Measurements from ENCODE around the gene ADNP.
"Not testable (repeated sequence)": the region's sequence is repeated elsewhere in the genome, so short reads cannot be mapped to it uniquely, and the experiment has no call there.

ADNP gene

GRCh38 chr20:50900261-50900660, 31.0 kb downstream of the ADNP start:
- no peak for DNase-seq (ENCODE audit: low read depth)

- DNase-seq (ENCODE audit: low read depth) = no peak
Measured at GRCh38 chr20:50898475-50898874, 32.8 kb downstream of the ADNP start.

GRCh38 chr20:50895111-50895830, 36.0 kb downstream of the ADNP start:
- no peak for DNase-seq (ENCODE audit: low read depth)

GRCh38 chr20:50893620-50894019, 37.6 kb downstream of the ADNP start:
- no peak for DNase-seq (ENCODE audit: low read depth)

- DNase-seq (ENCODE audit: low read depth) = no peak
Measured at GRCh38 chr20:50892394-50892793, 38.8 kb downstream of the ADNP start.

- DNase-seq (ENCODE audit: low read depth) = no peak
Measured at GRCh38 chr20:50891138-50891537, 40.1 kb downstream of the ADNP start.

- DNase-seq (ENCODE audit: low read depth) = no peak
Measured at GRCh38 chr20:50887576-50887975, 43.7 kb downstream of the ADNP start.

GRCh38 chr20:50886184-50886790, 45.0 kb downstream of the ADNP start:
- DNase-seq (ENCODE audit: low read depth) = no peak

- no peak for DNase-seq (ENCODE audit: low read depth)
Measured at GRCh38 chr20:50885781-50886180, 45.5 kb downstream of the ADNP start.

GRCh38 chr20:50885068-50885467, 46.2 kb downstream of the ADNP start:
- no peak for DNase-seq (ENCODE audit: low read depth)

- DNase-seq (ENCODE audit: low read depth) = no peak
Measured at GRCh38 chr20:50883856-50884255, 47.4 kb downstream of the ADNP start.

- DNase-seq (ENCODE audit: low read depth) = not testable (repeated sequence)
Measured at GRCh38 chr20:50881759-50882424, 49.3 kb downstream of the ADNP start.

- no peak for DNase-seq (ENCODE audit: low read depth)
Measured at GRCh38 chr20:50879649-50880550, 51.3 kb downstream of the ADNP start.

GRCh38 chr20:50877232-50877743, 53.9 kb downstream of the ADNP start:
- no peak for DNase-seq (ENCODE audit: low read depth)

- no peak for DNase-seq (ENCODE audit: low read depth)
Measured at GRCh38 chr20:50876816-50877215, 54.4 kb downstream of the ADNP start.

GRCh38 chr20:50876063-50876685, 55.1 kb downstream of the ADNP start:
- no peak for DNase-seq (ENCODE audit: low read depth)

GRCh38 chr20:50874758-50875665, 56.2 kb downstream of the ADNP start:
- no peak for DNase-seq (ENCODE audit: low read depth)

- DNase-seq (ENCODE audit: low read depth) = no peak
Measured at GRCh38 chr20:50874111-50874757, 57.0 kb downstream of the ADNP start.

GRCh38 chr20:50873585-50873984, 57.7 kb downstream of the ADNP start:
- DNase-seq (ENCODE audit: low read depth) = no peak

Data from GM04504 (cell line).